ENCODE results near the gene MOB3C. TPM values are rescaled to one million over a fixed set of nuclear protein-coding genes. Genes with fewer than 3 reads are reported as not detected.

Gene MOB3C
- total RNA-seq, 2 experiments from 2014 or later = 2.7 to 3.8 TPM

DNA sequence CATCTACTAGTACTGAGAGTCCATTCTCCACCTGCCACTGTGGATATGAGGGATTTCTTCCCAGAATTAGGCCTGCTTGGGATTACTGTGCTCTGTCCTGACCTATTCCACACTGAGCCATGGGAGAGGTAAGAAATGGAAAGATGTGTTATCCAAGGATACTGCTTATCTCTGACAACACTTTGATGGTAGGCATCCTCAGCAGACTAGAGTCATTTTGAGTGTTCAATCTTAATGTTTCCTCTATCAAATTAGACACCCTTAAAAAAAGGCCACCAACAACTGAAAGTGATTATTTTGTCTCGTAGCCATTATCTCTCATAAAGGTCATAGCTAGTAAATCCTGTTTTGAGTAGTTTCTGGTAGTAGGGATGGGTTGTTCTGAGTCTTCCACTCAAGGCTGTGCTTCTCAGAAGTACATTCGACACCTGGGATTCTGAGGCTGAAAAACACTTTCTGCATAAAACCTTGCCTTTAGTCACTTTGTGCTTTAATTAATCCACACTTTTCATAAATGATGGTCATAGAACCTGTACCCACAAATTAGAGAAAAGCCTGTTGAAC, 42.8 kb upstream of the MOB3C start:
- H3K4me2 ChIP-seq (ENCODE audit: low read length) = no peak overlapping the region
- H3K27ac ChIP-seq (ENCODE audit: low read depth, low read length, poor library complexity, severe bottlenecking) = no peak overlapping the region
- ChIA-PET CTCF (ENCODE audit: unreplicated experiment) (no interaction called here), POLR2A (no interaction called here)
- H3K9me3 ChIP-seq (ENCODE audit: low read length) = no peaks in the 10 kb centered on the region
- no peak overlapping the region for H3K4me3 ChIP-seq (ENCODE audit: low read depth, low read length, poor library complexity, severe bottlenecking)
- DNase-seq (ENCODE audit: low spot score) = no peak
- TF ChIP-seq, protein P1, sequence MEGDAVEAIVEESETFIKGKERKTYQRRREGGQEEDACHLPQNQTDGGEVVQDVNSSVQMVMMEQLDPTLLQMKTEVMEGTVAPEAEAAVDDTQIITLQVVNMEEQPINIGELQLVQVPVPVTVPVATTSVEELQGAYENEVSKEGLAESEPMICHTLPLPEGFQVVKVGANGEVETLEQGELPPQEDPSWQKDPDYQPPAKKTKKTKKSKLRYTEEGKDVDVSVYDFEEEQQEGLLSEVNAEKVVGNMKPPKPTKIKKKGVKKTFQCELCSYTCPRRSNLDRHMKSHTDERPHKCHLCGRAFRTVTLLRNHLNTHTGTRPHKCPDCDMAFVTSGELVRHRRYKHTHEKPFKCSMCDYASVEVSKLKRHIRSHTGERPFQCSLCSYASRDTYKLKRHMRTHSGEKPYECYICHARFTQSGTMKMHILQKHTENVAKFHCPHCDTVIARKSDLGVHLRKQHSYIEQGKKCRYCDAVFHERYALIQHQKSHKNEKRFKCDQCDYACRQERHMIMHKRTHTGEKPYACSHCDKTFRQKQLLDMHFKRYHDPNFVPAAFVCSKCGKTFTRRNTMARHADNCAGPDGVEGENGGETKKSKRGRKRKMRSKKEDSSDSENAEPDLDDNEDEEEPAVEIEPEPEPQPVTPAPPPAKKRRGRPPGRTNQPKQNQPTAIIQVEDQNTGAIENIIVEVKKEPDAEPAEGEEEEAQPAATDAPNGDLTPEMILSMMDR (conservative IDR thresholded peaks at IDR 0.05; ENCODE audit: low read length) = no peak
- TF ChIP-seq EZH2phosphoT487 (IDR thresholded peaks at IDR 0.05; ENCODE audit: borderline replicate concordance, low read depth, low read length) = no peak
- no peaks in the 10 kb centered on the region for H3K4me1 ChIP-seq (ENCODE audit: insufficient read depth, low read length, poor library complexity, severe bottlenecking)
- no peak overlapping the region for H2AFZ ChIP-seq (ENCODE audit: low read length)
- H3K36me3 ChIP-seq (ENCODE audit: insufficient read depth, low read length) = peaks cover 46% of the 10 kb centered on the region
- no peaks in the 10 kb centered on the region for H3K9me2 ChIP-seq (ENCODE audit: insufficient read depth, low read length)
- no peaks in the 10 kb centered on the region for H4K20me1 ChIP-seq (ENCODE audit: insufficient read depth, low read length)
- no TSS peak for BruUV-seq (replicated peaks)
- no peaks in the 10 kb centered on the region for H3K79me2 ChIP-seq (ENCODE audit: insufficient read depth, low read depth, low read length)
- intact Hi-C loops (cut with micrococcal nuclease; ENCODE audit: unreplicated experiment) = no loop called here

DNA sequence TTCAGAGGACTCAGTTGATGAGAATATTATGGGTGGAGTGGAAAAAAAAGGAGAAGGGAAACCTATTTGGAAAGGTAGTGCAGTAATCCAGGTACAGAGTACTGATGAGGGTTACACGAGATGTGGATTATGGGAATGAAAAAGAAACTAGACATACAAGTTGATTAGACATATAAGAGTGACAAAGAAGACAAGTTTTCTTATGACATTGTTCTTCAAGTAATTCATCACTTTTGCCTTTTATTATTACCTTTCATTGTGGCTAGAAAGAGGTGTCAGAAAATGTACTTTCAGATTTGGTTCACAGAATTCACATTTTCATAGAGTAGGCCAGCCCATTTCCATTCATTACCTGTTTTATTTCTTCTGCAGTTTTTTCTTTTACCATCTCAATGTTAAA, 41.2 kb upstream of the MOB3C start:
- intact Hi-C loops (cut with micrococcal nuclease; ENCODE audit: unreplicated experiment) = no loop called here
- no peak overlapping the region for H3K27ac ChIP-seq (ENCODE audit: low read depth, low read length, poor library complexity, severe bottlenecking)
- H2AFZ ChIP-seq (ENCODE audit: low read length) = no peak overlapping the region
- DNase-seq (ENCODE audit: low spot score) = no peak
- H3K79me2 ChIP-seq (ENCODE audit: insufficient read depth, low read depth, low read length) = no peaks in the 10 kb centered on the region
- H3K9me2 ChIP-seq (ENCODE audit: insufficient read depth, low read length) = no peaks in the 10 kb centered on the region
- no peak for TF ChIP-seq EZH2phosphoT487 (IDR thresholded peaks at IDR 0.05; ENCODE audit: borderline replicate concordance, low read depth, low read length)
- TF ChIP-seq, protein P1 (conservative IDR thresholded peaks at IDR 0.05; ENCODE audit: low read length) = no peak
- H3K4me3 ChIP-seq (ENCODE audit: low read depth, low read length, poor library complexity, severe bottlenecking) = no peak overlapping the region
- ChIA-PET CTCF (ENCODE audit: unreplicated experiment) (no interaction called here), POLR2A (interaction anchor here (0.9 to 1.2 kb wide), 2 partner anchors 9 to 54 kb away, joined by 3 to 4 read pairs; partner anchors contain the start of gene MKNK1)
- H3K9me3 ChIP-seq (ENCODE audit: low read length) = no peaks in the 10 kb centered on the region
- no TSS peak for BruUV-seq (replicated peaks)
- no peak overlapping the region for H3K4me2 ChIP-seq (ENCODE audit: low read length)
- H3K4me1 ChIP-seq (ENCODE audit: insufficient read depth, low read length, poor library complexity, severe bottlenecking) = no peaks in the 10 kb centered on the region
- H4K20me1 ChIP-seq (ENCODE audit: insufficient read depth, low read length) = no peaks in the 10 kb centered on the region
- H3K36me3 ChIP-seq (ENCODE audit: insufficient read depth, low read length) = peaks cover 36% of the 10 kb centered on the region

DNA sequence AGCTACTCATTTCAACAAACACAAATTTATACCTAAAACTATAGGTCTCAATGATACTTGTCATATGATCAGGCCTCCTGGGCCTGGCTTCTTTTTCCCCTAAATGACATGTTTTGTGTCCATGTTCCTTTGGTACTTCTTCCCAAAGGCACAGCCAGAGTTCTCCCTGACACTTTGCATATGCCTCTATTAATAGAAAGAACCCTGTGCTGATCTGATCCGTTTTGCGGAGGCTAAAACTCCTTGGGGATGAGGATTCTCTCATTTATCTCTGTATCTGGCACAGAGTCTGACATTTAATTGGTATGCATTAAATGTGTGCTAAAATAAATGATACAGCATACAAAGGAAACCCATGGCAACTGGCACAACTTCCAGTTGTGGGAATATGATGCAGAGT, 40.0 kb upstream of the MOB3C start:
- Histone ChIP-seq H4K20me1 (ENCODE audit: insufficient read depth, low read length) (no peaks in the 10 kb centered on the region), H3K4me2 (ENCODE audit: low read length) (no peak overlapping the region), H3K79me2 (ENCODE audit: insufficient read depth, low read depth, low read length) (no peaks in the 10 kb centered on the region), H3K4me1 (ENCODE audit: insufficient read depth, low read length, poor library complexity, severe bottlenecking) (no peaks in the 10 kb centered on the region), H3K27ac (ENCODE audit: low read depth, low read length, poor library complexity, severe bottlenecking) (no peak overlapping the region), H3K9me2 (ENCODE audit: insufficient read depth, low read length) (no peaks in the 10 kb centered on the region), H3K9me3 (ENCODE audit: low read length) (no peaks in the 10 kb centered on the region), H3K36me3 (ENCODE audit: insufficient read depth, low read length) (peaks cover 40% of the 10 kb centered on the region), H3K4me3 (ENCODE audit: low read depth, low read length, poor library complexity, severe bottlenecking) (no peak overlapping the region), H2AFZ (ENCODE audit: low read length) (no peak overlapping the region)
- TF ChIP-seq, protein P1 (conservative IDR thresholded peaks at IDR 0.05; ENCODE audit: low read length) = no peak
- no peak for TF ChIP-seq EZH2phosphoT487 (IDR thresholded peaks at IDR 0.05; ENCODE audit: borderline replicate concordance, low read depth, low read length)
- no TSS peak for BruUV-seq (replicated peaks)
- intact Hi-C loops (cut with micrococcal nuclease; ENCODE audit: unreplicated experiment) = no loop called here
- CTCF ChIA-PET (ENCODE audit: unreplicated experiment) = no interaction called here
- no peak for DNase-seq (ENCODE audit: low spot score)
- POLR2A ChIA-PET = interaction anchor here (0.9 kb wide), 1 partner anchor 53 kb away, joined by 3 read pairs; the partner anchor contains the start of gene MKNK1

Measured in OCI-LY7 (cell line).